Hypothalamus (tissue), 51 donors: ENCODE data around the gene PIK3R2.

Source experiments
- DNase-seq, 51 donors: peaks; one replicate each; lab custom pipeline; 2025; lab: John Stamatoyannopoulos, UW

The PIK3R2 gene

GRCh38 chr19:18122860-18123795, 29.8 kb upstream of the PIK3R2 start:
- no peak for DNase-seq

- DNase-seq = no peak
Observed at GRCh38 chr19:18123819-18124218, 29.1 kb upstream of the PIK3R2 start.

- DNase-seq = no peak
Observed at GRCh38 chr19:18126097-18126496, 26.9 kb upstream of the PIK3R2 start.

GRCh38 chr19:18128044-18128443, 24.9 kb upstream of the PIK3R2 start:
- peak in 3 of 51 donors; percentile 4 to 12 (median 9) for DNase-seq

GRCh38 chr19:18128805-18129204, 24.2 kb upstream of the PIK3R2 start:
- DNase-seq = no peak

- DNase-seq = no peak
Observed at GRCh38 chr19:18130523-18131242, 22.3 kb upstream of the PIK3R2 start.

- DNase-seq = no peak
Observed at GRCh38 chr19:18131841-18132596, 20.9 kb upstream of the PIK3R2 start.

GRCh38 chr19:18135712-18136584, 17.0 kb upstream of the PIK3R2 start:
- DNase-seq = no peak

- no peak for DNase-seq
Observed at GRCh38 chr19:18137242-18137641, 15.7 kb upstream of the PIK3R2 start.

GRCh38 chr19:18137657-18138339, 15.2 kb upstream of the PIK3R2 start:
- DNase-seq = no peak

- DNase-seq = no peak
Observed at GRCh38 chr19:18140473-18140872, 12.5 kb upstream of the PIK3R2 start.

- DNase-seq = no peak
Observed at GRCh38 chr19:18141031-18141430, 11.9 kb upstream of the PIK3R2 start.

GRCh38 chr19:18143902-18144301, 9.1 kb upstream of the PIK3R2 start:
- DNase-seq = no peak

- no peak for DNase-seq
Observed at GRCh38 chr19:18144361-18144760, 8.6 kb upstream of the PIK3R2 start.

- DNase-seq = no peak
Observed at GRCh38 chr19:18144906-18145305, 8.1 kb upstream of the PIK3R2 start.

- DNase-seq = no peak
Observed at GRCh38 chr19:18145391-18145999, 7.5 kb upstream of the PIK3R2 start.

- no peak for DNase-seq
Observed at GRCh38 chr19:18147396-18147795, 5.6 kb upstream of the PIK3R2 start.

GRCh38 chr19:18149596-18149975, 3.4 kb upstream of the PIK3R2 start:
- no peak for DNase-seq
